HepG2 (cell line): ENCODE measurements around the gene WSB2. TPM values are rescaled to one million over a fixed set of nuclear protein-coding genes. Genes with fewer than 3 reads are reported as not detected.

Source experiments
- ATAC-seq: fragments of 200-7000 bp; cut with Tn5 transposase; 3 replicates; pipeline ENCODE4 v1.9.1; 2020; ENCODE audit warnings: mild to moderate bottlenecking, moderate library complexity
- BruUV-seq: library from RNA; stranded (reverse); fragments of 400-500 nt; replicated peaks from 2 replicates; lab custom pipeline; 2021; lab: Mats Ljungman, UMichigan
- CTCF ChIA-PET: fragments of 300-600 bp; formaldehyde crosslinking; extraction: SDS; loops from one replicate; lab custom pipeline; 2021; ENCODE audit warnings: low total read pairs, inconsistent platforms, low intra/inter-chr PET ratio; lab: Yijun Ruan, JAX
- POLR2A ChIA-PET: fragments of 350-600 bp; sonication (Branson Sonifier 250); formaldehyde crosslinking; loops from one replicate; lab custom pipeline; 2020; ENCODE audit warnings: antibody characterized with exemption, inconsistent platforms; lab: Yijun Ruan, JAX
- DNase-seq: peaks from one replicate; pipeline ENCODE4 v3.0.0-alpha.2; 2015; ENCODE audit warnings: low spot score
- FAIRE-seq: peaks from 3 replicates; lab custom pipeline; 2011; peaks lifted over from hg19 to GRCh38; lab: Jason Lieb, UNC
- H2AFZ ChIP-seq: one replicate; pipeline ENCODE4 v1.6.1; 2011; ENCODE audit warnings: low read length, inconsistent platforms
- H3K27ac ChIP-seq: fragments of 300-600 bp; 3 replicates; pipeline ENCODE4 v1.8.0; 2011; ENCODE audit warnings: mixed run types, mild to moderate bottlenecking, mixed read lengths, low read length, inconsistent platforms; ENCODE audit not compliant: insufficient read depth; ENCODE audit errors: extremely low read length
- H3K27me3 ChIP-seq, 2 experiments: fragments of 200-600 bp in 1 of 2; 2 replicates in 1 of 2; 3 replicates in 1 of 2; pipeline versions ENCODE4 v1.6.0 to v1.8.0; 2011; ENCODE audit warnings: low read length in 2 of 2, mild to moderate bottlenecking in 2 of 2, moderate library complexity in 2 of 2, inconsistent platforms in 1 of 2; ENCODE audit not compliant: insufficient read depth in 2 of 2, control insufficient read depth in 1 of 2
- H3K36me3 ChIP-seq, 2 experiments: fragments of 200-600 bp in 1 of 2; replicated peaks in 1 of 2; 2 replicates in 1 of 2; 3 replicates in 1 of 2; pipeline versions ENCODE4 v1.5.1 to v1.8.0; 2011; ENCODE audit warnings: low read length in 2 of 2, inconsistent platforms in 1 of 2; ENCODE audit not compliant: insufficient read depth in 2 of 2, control insufficient read depth in 1 of 2
- H3K4me1 ChIP-seq: 2 replicates; pipeline ENCODE4 v1.5.1; 2012; ENCODE audit warnings: low read length, inconsistent platforms; ENCODE audit not compliant: insufficient read depth
- H3K4me2 ChIP-seq: 2 replicates; pipeline ENCODE4 v1.6.0; 2011; ENCODE audit warnings: low read depth, low read length, inconsistent platforms
- H3K4me3 ChIP-seq, 3 experiments: fragments of 200-600 bp in 1 of 3; sonication (generic), shearing (Covaris generic) in 1 of 3; replicated peaks in 1 of 3; 2 replicates each; pipeline ENCODE4 v1.5.1; 2011 to 2016; ENCODE audit warnings: low read length in 3 of 3, inconsistent platforms in 2 of 3, low read depth in 2 of 3, mild to moderate bottlenecking in 2 of 3, control low read depth in 1 of 3, mixed read lengths in 1 of 3; ENCODE audit not compliant: insufficient read depth in 1 of 3
- H3K79me2 ChIP-seq: one replicate; pipeline ENCODE4 v1.6.1; 2011; ENCODE audit warnings: low read length, inconsistent platforms; ENCODE audit not compliant: insufficient read depth
- H3K9ac ChIP-seq: 2 replicates; pipeline ENCODE4 v1.6.0; 2011; ENCODE audit warnings: mild to moderate bottlenecking, low read depth, low read length, inconsistent platforms; ENCODE audit not compliant: insufficient read depth
- H3K9me3 ChIP-seq: 2 replicates; pipeline ENCODE4 v1.5.1; 2012; ENCODE audit warnings: mild to moderate bottlenecking, low read length
- H4K20me1 ChIP-seq: 2 replicates; pipeline ENCODE4 v1.6.0; 2011; ENCODE audit warnings: inconsistent platforms, mild to moderate bottlenecking, low read length, moderate library complexity; ENCODE audit not compliant: insufficient read depth
- CAMTA2 ChIP-seq: sonication (generic); formaldehyde crosslinking; IDR thresholded peaks from 2 replicates; pipeline ENCODE4 v1.4.0; 2020; ENCODE audit warnings: mild to moderate bottlenecking, missing genetic modification reagents, borderline replicate concordance
- GPBP1L1 ChIP-seq: sonication (generic); formaldehyde crosslinking; IDR thresholded peaks from 2 replicates; pipeline ENCODE4 v1.5.0; 2020; ENCODE audit warnings: mild to moderate bottlenecking, missing genetic modification reagents
- IRX3 ChIP-seq: sonication (generic); formaldehyde crosslinking; IDR thresholded peaks from 2 replicates; pipeline ENCODE4 v1.8.1; 2023; ENCODE audit warnings: mild to moderate bottlenecking, low read depth, missing genetic modification reagents, borderline replicate concordance
- LCORL ChIP-seq, 2 experiments: fragments of 450-650 bp in 1 of 2; sonication (generic) in 1 of 2; formaldehyde crosslinking in 1 of 2; IDR thresholded peaks; 2 replicates each; pipeline versions ENCODE4 v1.5.0 to v1.6.1; 2017 to 2020; ENCODE audit warnings: antibody characterized with exemption in 1 of 2, missing genetic modification reagents in 1 of 2
- MLLT10 ChIP-seq: sonication (generic); formaldehyde crosslinking; IDR thresholded peaks from 2 replicates; pipeline ENCODE4 v1.4.0; 2020; ENCODE audit warnings: missing genetic modification reagents
- PRMT3 ChIP-seq: sonication (generic); formaldehyde crosslinking; IDR thresholded peaks from 2 replicates; pipeline ENCODE4 v1.8.1; 2022; ENCODE audit warnings: low read depth, mild to moderate bottlenecking, moderate library complexity, missing genetic modification reagents, borderline replicate concordance
- SOX6 ChIP-seq, 2 experiments: fragments of 450-650 bp in 1 of 2; sonication (generic) in 1 of 2; formaldehyde crosslinking in 1 of 2; IDR thresholded peaks; 2 replicates each; pipeline versions ENCODE4 v1.4.0 to v1.6.1; 2017 to 2020; ENCODE audit warnings: antibody characterized with exemption in 1 of 2, mild to moderate bottlenecking in 1 of 2, missing genetic modification reagents in 1 of 2
- ZBTB46 ChIP-seq: sonication (generic); formaldehyde crosslinking; IDR thresholded peaks from 2 replicates; pipeline ENCODE4 v1.4.0; 2020; ENCODE audit warnings: mild to moderate bottlenecking, missing genetic modification reagents, borderline replicate concordance
- ZKSCAN8 ChIP-seq: IDR thresholded peaks from 2 replicates; pipeline ENCODE4 v1.6.1; 2016; ENCODE audit warnings: borderline replicate concordance, missing genetic modification reagents, missing compliant biosample characterization
- ZNF256 ChIP-seq: sonication (generic); formaldehyde crosslinking; conservative IDR thresholded peaks from 2 replicates; pipeline ENCODE4 v1.4.0; 2020; ENCODE audit warnings: missing genetic modification reagents
- ZNF280D ChIP-seq: sonication (generic); formaldehyde crosslinking; IDR thresholded peaks from 2 replicates; pipeline ENCODE4 v1.5.1; 2020; ENCODE audit warnings: mild to moderate bottlenecking, missing genetic modification reagents
- ZNF597 ChIP-seq: sonication (generic); formaldehyde crosslinking; IDR thresholded peaks from 2 replicates; pipeline ENCODE4 v1.5.0; 2020; ENCODE audit warnings: missing genetic modification reagents
- ZSCAN31 ChIP-seq: sonication (generic); formaldehyde crosslinking; IDR thresholded peaks from 2 replicates; pipeline ENCODE4 v1.5.0; 2020; ENCODE audit warnings: low read depth, mild to moderate bottlenecking, missing genetic modification reagents
- WGBS: methylation state at CpG from one replicate; pipeline ENCODE4 v1.1.6; 2017; ENCODE audit warnings: low lambda C conversion rate; 5-methylcytosine and 5-hydroxymethylcytosine counted together
- in situ Hi-C: cut with HindIII; loops from 2 replicates; pipeline ENCODE4 v1.10.0; 2017; ENCODE audit warnings: low pct_unique_long_range_greater_than_20kb; ENCODE audit not compliant: extremely low pct_ligation_motif_present
- intact Hi-C: fragments of 100-400 bp; cut with micrococcal nuclease; formaldehyde crosslinking; loops from one replicate; pipeline ENCODE4 v1.10.0; 2022; ENCODE audit not compliant: unreplicated experiment
- polyA plus RNA-seq, 8 experiments: library from polyadenylated mRNA; depleted of rRNA in 3 of 8; stranded (reverse) in 7 of 8; unstranded in 1 of 8; fragments of >200 nt; fragmentation: Illumina TruSeq in 4 of 8; extraction: Trizol in 4 of 8; gene quantifications; 2 replicates each; pipeline versions ENCODE4 v1.2.1 to v1.2.3, GENCODE V29; 2011 to 2016; ENCODE audit warnings: low read depth in 4 of 8, missing spikeins in 1 of 8, mixed read lengths in 1 of 8; ENCODE audit not compliant: insufficient read depth in 1 of 8
- total RNA-seq, 5 experiments: library from RNA; depleted of rRNA; stranded (reverse); fragments of >200 nt; fragmentation: Illumina TruSeq; extraction: Trizol; gene quantifications; 2 replicates each; pipeline ENCODE4 v1.2.3, GENCODE V29; 2016; ENCODE audit warnings: low read depth in 1 of 5

WSB2 gene
- total and polyA plus RNA-seq, 2 of the 13 experiments (the other 11 are each of a cell fraction or from before 2014, with no cell fraction given) = 31.0 to 82.8 TPM

- H4K20me1 ChIP-seq = no peaks in the 10 kb centered on the region
- no peaks in the 10 kb centered on the region; a peak in 1 of 5 replicates for H3K36me3 ChIP-seq
- ChIA-PET CTCF (no interaction called here), POLR2A (interaction anchor here (1.0 to 2.1 kb wide), 6 partner anchors 11 to 72 kb away, joined by 3 to 11 read pairs (median 4); partner anchors contain the start of genes PEBP1 and VSIG10)
- H3K9me3 ChIP-seq = no peaks in the 10 kb centered on the region
- peak overlapping the region; percentile 72 for H3K27ac ChIP-seq
- in situ Hi-C loops = no loop called here
- intact Hi-C loops = no loop called here
- H3K4me1 ChIP-seq = peaks cover 42% of the 10 kb centered on the region
- WGBS = 5% methylated on average over 4 of the region's 4 CpGs
- peak overlapping the region; percentile 88 for H3K4me2 ChIP-seq
- DNase-seq (peak; percentile 61), ATAC-seq (peak; percentile 66), FAIRE-seq (no peak)
- peaks cover 17% of the 10 kb centered on the region for H3K79me2 ChIP-seq
- no TSS peak for BruUV-seq
- H3K4me3 ChIP-seq = peak overlapping the region in 2 of 3 experiments; percentile 22 to 29; a peak in 2 of 6 replicates
- no peaks in the 10 kb centered on the region; a peak in 1 of 5 replicates for H3K27me3 ChIP-seq
- H3K9ac ChIP-seq = peak overlapping the region; percentile 28
- no peak overlapping the region for H2AFZ ChIP-seq
- TF ChIP-seq ZNF256 (no peak), CAMTA2 (CRISPR knock-in tag) (no peak), PRMT3 (CRISPR knock-in tag) (no peak), GPBP1L1 (CRISPR knock-in tag) (no peak), IRX3 (CRISPR knock-in tag) (no peak), ZNF280D (CRISPR knock-in tag) (0 out of 2 replicates have a peak, but pooled peaks have one; percentile 4), ZKSCAN8 (CRISPR knock-in tag) (0 out of 2 replicates have a peak, but pooled peaks have one; percentile 24), LCORL (IDR thresholded peaks at IDR 0.05) (no peak), LCORL (CRISPR knock-in tag; IDR thresholded peaks at IDR 0.05) (no peak), SOX6 (IDR thresholded peaks at IDR 0.05) (no peak), SOX6 (CRISPR knock-in tag; IDR thresholded peaks at IDR 0.05) (peak; percentile 70), ZSCAN31 (CRISPR knock-in tag) (no peak), MLLT10 (CRISPR knock-in tag) (no peak), ZBTB46 (CRISPR knock-in tag) (no peak), ZNF597 (CRISPR knock-in tag) (no peak)
Measured at GRCh38 chr12:118063576-118064391, 2.8 kb upstream of the WSB2 start.
